Subcutaneous adipose tissue (tissue), 4 donors: ENCODE measurements around the gene CCDC27. TPM values are rescaled to one million over a fixed set of nuclear protein-coding genes. Genes with fewer than 3 reads are reported as not detected.

Experiments used
- CTCF ChIP-seq: fragments of 450-650 bp; IDR thresholded peaks from one replicate; pipeline ENCODE4 v1.5.1; 2016; ENCODE audit warnings: low read depth, mild to moderate bottlenecking, control low read depth, antibody characterized with exemption, moderate library complexity
- total RNA-seq, 4 donors: library from RNA; depleted of rRNA; stranded (reverse); fragments of >200 nt; gene quantifications; one replicate each; pipeline ENCODE4 v1.1.0, GENCODE V29; 2016

The CCDC27 gene
- total RNA-seq, 4 donors from 2014 or later: not detected

GRCh38 chr1:3735027-3735681 lies 17.1 kb upstream of the CCDC27 start:
- TF ChIP-seq CTCF: no peak

GRCh38 chr1:3735688-3736087 lies 16.6 kb upstream of the CCDC27 start:
- TF ChIP-seq CTCF: no peak

- no peak for TF ChIP-seq CTCF
These were observed 16.1 kb upstream of the CCDC27 start for GRCh38 chr1:3736131-3736561.

- TF ChIP-seq CTCF: no peak
These were observed 15.5 kb upstream of the CCDC27 start for GRCh38 chr1:3736708-3737107.

- TF ChIP-seq CTCF: no peak
These were observed 13.3 kb upstream of the CCDC27 start for GRCh38 chr1:3738943-3739342.

- TF ChIP-seq CTCF: no peak
These were observed 12.2 kb upstream of the CCDC27 start for GRCh38 chr1:3740042-3740441.

- no peak for TF ChIP-seq CTCF
These were observed 11.5 kb upstream of the CCDC27 start for GRCh38 chr1:3740752-3741151.
